Measurements from ENCODE around the gene MAGI2.

MAGI2 gene

DNA sequence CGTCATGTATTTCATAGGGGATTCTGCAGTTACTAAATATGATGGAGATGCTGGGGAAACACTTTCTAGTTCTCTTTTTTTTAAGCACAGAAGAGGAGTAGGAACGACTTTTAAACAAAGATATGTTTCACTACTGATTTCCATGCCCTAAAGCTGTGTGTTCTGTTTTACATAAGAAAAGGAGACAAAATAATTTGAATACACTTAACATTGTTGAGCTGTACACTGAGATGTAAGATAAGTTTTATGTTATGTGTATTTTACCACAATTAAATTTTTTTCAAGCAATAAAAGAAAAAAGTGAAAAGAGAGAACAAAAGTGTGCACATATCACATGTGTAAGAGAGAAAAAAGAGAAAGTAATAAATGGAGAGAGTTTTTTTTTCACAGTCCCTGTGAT, 1246.7 kb downstream of the MAGI2 start:
- no peak for DNase-seq (ENCODE audit: low spot score)
- FAIRE-seq = no peak

DNA sequence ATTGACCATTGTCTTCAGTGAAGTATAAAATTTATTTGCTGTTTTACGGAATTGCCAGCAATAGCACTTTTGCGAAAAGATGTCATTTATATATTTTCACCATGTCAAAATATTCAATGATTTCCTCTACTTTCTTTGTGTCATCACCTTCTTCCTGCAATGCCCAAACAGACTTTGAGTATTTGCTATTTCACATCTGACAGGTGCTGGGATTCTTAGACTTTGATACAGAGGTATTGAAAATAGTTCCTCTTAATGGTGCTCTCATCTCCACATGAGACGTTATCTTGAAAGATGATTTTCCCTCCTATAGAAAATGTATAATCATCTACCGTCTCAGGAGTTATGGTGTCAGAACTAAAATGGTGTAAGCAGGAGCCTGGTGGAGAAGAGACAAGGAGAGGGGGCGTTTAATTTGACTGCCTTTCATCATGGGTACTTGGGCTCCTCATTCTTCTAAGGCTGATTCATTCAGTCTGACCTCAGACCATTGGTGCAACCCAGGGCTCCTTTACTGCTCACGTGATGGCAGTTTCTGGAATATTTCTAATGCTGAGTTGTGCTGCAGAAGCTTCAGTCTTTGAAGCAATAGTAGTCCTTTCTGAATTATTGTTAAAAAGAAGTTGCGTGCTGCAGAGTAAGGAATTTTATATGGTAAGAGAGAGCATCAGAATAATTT, 1250.3 kb downstream of the MAGI2 start:
- FAIRE-seq (no peak), DNase-seq (ENCODE audit: low spot score) (no peak)

DNA sequence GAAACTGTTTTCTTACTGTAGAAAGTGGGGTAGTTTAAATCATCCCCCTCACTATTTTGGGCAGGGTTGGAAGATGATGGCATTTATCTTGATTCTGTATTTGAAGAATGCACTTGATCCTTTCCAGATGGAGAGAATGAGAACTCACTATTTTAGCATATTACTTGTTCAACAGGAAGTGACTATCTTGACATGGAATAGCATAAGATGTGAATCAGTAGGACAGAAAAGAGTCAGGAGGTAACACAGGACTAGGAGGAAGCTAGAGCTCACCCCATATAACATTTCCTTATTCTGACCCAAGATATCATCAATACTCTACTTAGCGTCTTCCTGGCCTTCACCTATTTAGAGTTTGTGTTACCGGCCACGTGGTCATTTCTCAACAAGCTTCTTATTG, 1254.7 kb downstream of the MAGI2 start:
- DNase-seq (ENCODE audit: low spot score) (no peak), FAIRE-seq (no peak)

DNA sequence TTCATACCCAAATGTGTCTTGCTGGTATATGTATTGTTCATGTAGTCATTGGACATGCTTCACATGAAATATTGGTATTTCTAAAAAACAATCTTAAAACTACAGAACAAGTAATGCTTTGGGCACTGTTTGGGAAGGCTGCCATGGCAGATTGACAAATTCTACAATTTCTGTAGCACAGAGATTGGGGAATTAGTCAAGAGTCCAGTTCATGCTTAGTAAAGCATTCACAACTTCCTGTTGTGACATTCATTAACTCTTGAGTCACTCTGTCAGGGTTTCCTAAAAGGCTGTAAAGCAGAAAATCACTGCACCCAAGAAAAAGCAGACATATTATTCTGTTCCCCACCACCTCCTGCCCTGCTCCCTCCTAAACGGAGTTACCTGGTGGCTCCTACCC, 1256.0 kb downstream of the MAGI2 start:
- FAIRE-seq (no peak), DNase-seq (ENCODE audit: low spot score) (no peak)

DNA sequence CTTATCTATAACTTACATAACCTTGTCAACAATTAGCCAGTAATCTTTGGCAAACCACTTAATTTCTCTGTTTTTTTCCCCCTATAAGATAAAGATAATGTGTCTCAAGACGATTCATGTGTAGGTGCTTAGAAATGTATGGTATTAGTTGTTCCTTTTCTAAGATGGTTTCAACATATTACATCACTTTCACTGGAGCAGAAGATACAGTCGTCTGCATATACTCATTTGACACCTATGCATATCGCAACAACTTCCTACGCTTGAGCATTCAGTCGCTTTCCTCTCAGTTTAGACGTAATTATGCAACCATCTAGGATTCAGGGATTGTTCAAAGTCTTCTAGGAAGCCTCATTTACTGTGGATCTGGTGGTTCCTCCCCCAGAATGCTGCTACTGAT, 1258.2 kb downstream of the MAGI2 start:
- FAIRE-seq (no peak), DNase-seq (ENCODE audit: low spot score) (no peak)

DNA sequence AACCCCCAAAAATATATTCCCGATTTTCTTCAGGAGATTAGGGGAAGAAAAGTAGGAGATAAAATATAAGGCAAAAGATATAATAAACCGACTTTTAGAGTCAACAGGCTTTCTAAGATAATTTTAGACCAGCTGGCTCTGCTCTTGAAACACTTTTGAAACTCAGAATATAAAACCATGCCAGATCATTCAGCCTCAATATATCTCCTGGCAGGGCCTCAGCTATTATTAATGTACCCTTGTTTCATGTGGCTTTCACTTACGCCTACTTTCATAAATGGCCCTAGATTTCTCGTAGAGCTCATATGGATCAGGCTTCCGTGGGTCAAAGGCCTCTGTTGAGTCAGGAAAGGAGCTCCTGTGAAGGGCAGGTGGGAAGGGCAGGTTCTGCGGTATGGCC, 1258.9 kb downstream of the MAGI2 start:
- DNase-seq (ENCODE audit: low spot score) = no peak
- FAIRE-seq = no peak

DNA sequence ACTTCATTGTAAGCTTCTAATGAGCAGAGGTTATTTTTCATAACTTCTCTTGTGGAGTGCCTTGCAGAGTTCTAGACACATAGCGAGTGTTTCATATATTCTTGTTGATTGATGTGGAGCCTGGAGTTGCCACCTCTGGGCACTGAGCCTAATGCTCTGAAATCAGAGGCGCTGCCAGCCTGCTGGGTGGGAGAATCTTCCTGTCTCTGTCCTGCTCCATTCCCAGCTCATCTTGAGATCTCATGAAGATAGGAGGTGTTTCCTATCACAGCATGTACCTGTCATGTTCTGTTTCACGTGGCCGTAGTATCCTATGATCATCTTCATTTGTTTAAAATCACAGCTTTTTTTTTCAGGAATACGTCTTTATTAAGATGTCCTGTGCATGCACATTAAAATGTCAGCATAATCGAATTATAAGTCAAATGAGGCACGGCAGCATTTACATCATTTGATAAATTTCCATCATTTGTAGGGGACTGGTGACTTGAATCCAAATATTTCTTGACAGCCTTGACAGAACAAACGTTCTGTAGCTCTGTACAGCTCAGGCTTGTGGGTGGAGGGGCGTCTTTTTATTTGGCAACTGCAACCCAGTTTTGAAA, 1261.9 kb downstream of the MAGI2 start:
- DNase-seq (ENCODE audit: low spot score) (no peak), FAIRE-seq (no peak)

DNA sequence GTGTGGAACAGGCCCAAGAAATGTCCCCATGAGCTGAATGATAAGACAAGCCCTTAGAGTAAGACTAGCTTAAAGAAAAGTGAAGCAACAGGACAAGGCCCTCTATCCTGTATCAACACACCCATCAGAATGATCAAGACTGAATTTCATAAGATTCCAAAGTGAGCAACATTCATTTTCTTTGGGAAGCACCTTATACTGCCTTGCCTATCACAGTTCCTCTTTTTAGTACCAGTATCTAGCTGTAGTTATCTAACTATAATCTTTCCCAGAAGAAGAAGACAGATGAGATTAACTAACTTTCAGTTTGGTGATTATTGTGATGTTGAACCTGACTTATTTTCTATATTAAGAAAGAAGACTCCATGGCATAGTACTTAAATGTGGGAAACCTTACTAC, 1263.7 kb downstream of the MAGI2 start:
- no peak for FAIRE-seq
- DNase-seq (ENCODE audit: low spot score) = no peak

DNA sequence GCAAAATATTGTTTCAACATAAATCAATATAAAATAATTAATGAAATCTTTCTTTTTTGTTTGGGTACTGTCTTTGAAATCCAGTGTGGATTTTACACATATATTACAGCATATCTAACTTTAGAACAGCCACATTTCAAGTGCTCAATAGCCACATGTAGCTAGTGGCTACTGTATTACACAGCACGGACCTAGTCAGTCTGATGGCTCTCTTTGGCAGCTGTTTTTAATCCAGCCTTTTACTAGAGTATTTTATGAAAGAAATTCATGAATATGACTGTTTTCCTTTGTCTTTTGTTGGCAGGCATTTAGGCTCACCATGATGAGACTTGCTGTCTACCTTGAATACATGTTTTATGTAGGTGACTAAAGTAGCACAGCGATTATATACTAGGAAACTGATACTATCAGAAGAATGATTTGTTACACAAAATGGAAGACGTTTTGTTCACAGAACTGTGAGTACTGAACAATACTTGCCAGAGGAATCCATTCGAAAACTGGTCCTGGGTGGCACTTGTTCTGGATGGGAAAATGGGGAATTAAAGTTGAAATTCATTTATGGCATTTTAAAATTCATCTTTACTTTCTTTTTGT, 1268.2 kb downstream of the MAGI2 start:
- no peak for FAIRE-seq

DNA sequence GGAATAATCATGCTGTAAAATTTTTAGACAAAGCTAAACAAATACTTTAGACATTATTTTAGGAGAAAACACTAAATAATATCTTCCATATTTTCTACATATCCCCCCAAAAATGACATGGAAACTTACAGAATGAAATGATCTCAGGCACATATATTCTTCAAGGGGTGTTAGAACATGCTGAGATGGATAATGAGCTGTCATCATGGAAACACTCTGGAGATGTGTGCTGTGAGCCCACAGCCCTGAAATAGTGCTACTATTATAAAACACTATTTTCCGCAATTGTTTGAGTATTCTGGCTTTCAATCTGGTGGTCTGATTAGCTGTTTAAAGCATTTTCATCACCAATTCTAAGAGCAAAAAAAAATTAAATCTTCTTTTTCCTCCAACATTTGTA, 1269.2 kb downstream of the MAGI2 start:
- no peak for FAIRE-seq
- DNase-seq (ENCODE audit: low spot score) = no peak

More for the DNA sequence above, 1268.2 kb downstream of the MAGI2 start:
- DNase-seq (ENCODE audit: low spot score) = no peak

DNA sequence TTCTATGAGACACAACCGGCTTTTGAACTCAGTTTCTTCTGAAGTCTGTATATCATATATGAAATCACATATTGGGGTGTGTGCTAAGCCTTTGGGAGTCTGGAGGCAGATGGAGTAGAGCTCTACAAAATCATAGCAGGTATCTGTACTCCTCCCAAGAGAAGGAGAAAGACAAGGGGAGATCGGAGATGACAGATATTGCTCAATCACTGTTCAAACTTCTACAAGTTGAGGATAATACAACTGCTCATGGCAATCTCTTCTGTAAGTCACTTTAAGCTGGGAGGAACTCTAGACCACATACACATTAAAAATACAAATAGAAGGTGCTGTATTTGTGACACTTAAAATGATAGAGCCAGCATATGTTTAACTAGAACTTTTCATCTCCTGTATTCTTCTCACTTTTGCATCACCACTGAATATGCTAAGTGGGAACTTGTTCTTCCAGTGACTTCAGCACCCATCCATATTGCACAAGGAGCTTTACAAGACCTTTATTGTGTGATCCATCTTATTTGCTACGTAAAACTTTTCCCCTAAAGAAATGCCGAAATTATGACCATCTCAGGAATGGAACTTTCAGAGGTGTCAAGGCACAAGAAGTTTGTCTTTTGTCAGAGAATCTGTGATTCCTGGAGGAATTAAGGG, 1273.5 kb downstream of the MAGI2 start:
- DNase-seq (ENCODE audit: low spot score) = no peak
- FAIRE-seq = no peak

DNA sequence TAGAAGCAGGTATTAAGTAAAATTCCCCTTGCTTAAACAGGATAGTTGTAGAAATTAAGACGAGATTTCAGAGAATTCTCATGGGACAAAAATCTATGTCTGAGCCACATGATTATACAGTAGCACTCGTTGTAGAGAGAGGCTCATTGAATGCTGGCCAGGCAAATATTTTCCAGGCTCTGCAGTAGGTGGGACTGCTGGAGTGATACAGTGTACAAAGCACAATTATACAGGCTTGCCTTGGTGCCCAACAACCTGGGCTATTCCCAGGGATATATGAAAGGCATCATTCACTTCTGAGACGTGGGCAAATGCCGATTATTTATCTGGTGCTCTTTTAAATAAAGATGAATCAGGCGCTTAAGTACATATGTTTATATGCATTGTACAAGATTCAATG, 1274.3 kb downstream of the MAGI2 start:
- no peak for DNase-seq (ENCODE audit: low spot score)
- no peak for FAIRE-seq

DNA sequence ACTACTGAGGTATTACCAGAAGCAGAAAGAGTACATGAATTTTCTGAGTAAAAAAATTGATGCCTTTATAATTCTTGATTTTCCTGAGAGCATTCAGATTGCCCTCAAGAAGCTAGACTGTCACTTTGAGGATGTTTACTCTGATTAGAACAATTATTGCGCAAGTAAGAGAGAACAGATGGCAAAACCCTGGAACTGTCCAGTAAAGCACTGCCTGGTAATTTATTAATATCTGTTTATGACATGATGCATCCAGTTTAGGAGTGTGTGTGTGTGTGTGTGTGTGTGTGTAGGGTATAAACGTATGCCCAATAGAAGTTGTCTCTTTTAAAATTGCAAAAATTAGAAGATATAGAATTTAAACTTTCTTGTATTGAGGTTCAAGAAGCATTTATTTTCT, 1275.1 kb downstream of the MAGI2 start:
- DNase-seq (ENCODE audit: low spot score) = no peak
- no peak for FAIRE-seq

DNA sequence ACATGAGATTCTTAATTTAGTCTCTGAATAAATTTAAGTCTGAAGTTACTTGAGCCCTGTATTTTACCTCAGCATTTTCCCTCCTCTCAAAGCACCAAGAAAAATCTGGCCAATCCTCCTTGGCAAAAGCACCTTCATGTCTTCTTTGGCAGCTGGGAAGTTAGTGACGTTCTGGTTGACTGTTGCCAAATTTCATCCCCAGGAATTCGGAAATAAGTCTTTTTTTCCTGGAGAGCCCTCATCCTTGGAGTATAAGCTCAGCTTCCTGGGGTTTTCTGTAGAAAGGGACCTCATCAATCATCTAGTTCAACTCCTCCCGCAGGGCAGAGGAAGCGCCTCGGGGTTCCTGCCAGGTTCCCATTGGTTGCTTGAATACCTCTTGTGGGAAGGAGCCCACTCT, 1277.3 kb downstream of the MAGI2 start:
- FAIRE-seq = no peak
- no peak for DNase-seq (ENCODE audit: low spot score)

DNA sequence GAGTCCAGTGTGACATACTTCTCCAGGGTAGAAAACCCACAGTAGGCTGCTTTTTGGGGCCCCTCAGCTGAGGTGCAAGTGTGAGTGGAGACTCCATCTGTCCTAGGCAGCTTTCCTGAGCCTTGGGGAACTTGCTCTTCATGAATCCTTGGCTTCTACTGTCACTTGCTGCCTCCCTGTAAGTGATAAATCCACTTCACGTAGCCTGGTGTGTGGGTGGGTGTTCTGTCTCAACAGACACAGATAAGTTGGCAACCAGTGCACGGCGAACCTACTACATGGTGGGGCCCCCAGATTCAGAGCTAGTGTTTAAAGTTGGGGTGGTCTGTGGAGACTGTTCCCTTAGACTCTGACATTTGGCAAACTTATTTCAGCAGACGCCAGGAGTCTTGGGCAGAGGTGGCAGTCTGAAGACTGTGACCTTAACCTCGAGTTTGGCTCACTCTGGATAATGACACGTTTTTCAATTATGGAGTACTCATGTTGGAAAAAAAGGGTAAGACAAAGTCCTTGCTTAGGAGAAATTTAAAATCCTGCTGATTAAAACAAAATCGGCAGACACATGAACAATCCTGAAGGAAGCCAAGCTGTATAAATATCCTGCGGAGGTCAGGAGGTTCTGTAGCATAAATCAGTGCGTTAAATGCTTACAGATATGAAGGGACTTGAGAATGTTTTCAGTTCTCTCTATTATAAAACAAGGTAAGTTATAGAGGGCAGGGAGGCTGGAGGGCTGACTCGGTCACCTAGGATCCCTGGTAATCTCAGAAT, 1278.0 kb downstream of the MAGI2 start:
- DNase-seq (ENCODE audit: low spot score) = no peak
- no peak for FAIRE-seq

DNA sequence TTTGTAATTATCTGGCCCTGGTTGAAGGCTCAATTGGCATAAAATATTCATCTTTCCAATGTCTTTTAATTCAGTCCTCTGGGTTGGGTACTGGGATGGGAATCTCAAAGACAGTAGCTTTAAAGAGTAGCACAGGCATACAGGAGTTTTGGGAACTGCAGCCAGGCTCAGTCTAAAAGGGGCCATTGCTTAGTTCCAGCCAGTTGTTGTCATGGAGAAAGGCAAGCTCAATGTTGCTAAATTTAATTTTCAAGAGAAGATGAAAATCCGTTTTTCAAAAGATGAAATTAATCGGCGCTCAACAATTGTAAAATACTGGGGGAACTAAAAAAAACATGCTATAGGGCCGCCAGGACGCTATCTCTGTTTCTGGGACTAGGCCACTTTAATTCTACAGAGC, 1279.8 kb downstream of the MAGI2 start:
- DNase-seq (ENCODE audit: low spot score) = no peak
- no peak for FAIRE-seq

DNA sequence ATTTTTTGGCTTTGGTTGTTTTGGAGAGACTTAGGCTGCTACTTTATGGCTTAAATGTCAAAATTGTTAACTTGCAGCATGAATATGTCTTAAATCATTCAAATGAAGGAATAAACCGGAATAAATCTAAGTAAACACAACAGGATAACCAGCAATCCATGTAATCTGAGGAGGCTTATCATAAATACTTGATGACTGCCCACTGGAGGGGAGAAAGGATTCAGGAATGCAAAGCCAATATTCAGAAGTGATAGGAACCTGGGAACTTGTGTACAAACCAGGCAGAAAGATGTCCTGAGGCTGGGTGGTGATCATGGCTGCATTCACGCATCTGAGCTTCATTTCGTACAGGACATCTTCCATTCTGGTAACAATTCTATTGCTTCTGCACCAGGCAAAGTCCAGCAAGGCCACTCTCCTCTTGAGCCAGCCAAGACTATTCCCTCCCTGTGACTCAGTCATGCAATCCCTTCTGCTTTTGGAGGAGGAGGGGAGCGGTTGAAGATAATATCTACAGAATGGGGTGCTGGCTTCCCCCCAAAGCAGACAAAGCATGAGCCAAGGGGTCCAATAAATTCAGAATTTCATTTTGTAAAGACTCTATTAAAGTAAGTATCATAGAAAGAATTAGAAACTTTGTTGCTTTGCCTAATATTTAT, 1280.4 kb downstream of the MAGI2 start:
- DNase-seq (ENCODE audit: low spot score) (no peak), FAIRE-seq (no peak)

DNA sequence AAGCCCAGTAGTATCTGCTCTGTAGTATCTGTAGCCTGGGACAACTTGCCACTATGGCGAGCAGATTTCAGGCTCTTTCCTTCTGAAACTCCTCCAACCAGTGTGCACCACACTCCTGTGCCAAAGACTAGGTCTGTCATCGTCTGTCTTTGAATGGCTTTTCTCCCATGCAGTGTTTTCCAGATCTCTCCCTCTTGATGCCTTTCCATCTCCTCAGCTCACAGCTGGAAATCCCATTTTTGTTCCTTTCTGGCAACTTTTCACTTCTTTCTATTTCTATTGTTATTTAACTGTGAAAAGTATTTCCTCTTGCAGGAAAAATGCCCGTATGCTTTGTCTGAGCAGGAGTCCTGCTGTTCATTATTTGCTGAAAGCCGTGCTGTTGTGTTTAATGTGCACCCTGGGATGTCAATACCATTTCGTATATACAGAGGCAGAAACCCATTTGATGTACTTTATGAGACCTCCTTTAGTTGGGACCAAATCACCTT, 1281.2 kb downstream of the MAGI2 start:
- FAIRE-seq = no peak
- DNase-seq (ENCODE audit: low spot score) = no peak

DNA sequence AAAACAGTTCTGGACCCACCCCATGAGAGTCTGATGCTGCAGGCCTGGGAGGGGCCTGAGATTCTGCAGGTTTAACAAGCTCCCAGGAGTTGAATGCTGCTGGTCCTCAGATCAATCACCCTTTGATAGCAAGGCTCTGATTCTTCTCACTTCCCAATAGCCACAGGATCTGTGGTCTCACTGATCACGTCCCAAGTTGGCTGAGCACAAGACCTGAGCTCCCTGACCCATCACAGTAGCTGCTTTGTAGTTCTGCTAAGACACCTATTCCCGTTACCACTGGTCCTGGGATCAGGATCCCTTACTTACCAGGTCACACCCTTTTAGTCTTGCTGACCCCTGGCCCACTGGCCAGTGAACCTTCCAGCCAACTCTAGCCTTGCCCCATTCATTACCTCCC, 1282.1 kb downstream of the MAGI2 start:
- no peak for FAIRE-seq
- DNase-seq (ENCODE audit: low spot score) = no peak

DNA sequence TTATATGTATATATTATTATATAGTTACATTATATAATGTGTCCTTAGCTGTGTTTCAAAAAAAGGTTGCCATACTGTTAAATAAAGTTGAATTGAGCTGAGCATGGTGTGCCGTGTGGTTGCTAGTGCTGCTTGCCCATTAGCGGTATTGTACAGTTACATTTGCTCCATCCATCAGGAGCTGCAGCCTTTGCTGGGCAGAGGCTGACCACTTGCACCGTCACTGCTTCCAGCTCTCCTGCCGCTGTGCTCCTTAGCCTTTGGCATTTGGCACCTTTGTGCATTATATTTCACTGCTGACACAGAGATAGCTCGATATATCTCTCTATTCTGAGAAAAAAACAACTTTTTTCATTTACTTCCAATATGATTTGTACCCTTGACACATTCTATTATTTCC, 1282.7 kb downstream of the MAGI2 start:
- no peak for FAIRE-seq
- DNase-seq (ENCODE audit: low spot score) = no peak

DNA sequence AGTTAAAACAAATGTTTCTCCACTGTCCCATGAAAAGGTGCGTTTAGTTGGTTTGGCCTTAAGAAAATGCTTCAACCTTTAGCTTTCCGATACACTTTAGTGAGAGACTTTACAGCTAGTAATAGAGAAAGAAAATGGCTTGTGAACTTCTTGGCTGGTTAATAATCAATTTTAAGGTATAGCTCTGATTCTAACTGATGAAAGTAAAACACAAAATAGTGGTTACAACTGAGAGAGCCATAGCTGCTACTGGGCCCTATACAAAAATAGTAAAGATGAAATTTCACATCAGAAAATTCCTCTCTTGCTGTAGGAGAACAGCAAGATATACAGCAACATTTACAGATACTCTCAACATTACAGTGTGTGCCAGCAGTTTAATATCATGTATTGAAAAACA, 1283.5 kb downstream of the MAGI2 start:
- no peak for FAIRE-seq

More for the DNA sequence above, 1283.5 kb downstream of the MAGI2 start:
- no peak for DNase-seq (ENCODE audit: low spot score)

All from urothelium cell line (cell line).